Endothelial cell (in vitro differentiated cells): ENCODE data around the gene FLCN. TPM values are rescaled to one million over a fixed set of nuclear protein-coding genes. Genes with fewer than 3 reads are reported as not detected.
A peak's percentile ranks its signal among the peaks of the same experiment; 100 is the strongest.

Source experiments
- DNase-seq: peaks from one replicate; pipeline ENCODE4 v3.0.0; 2021; ENCODE audit warnings: low spot score
- H3K27ac Mint-ChIP-seq: one replicate; pipeline ENCODE4 v1.8.0; 2021; ENCODE audit warnings: mixed read lengths, inconsistent platforms; ENCODE audit not compliant: unreplicated experiment
- H3K27me3 Mint-ChIP-seq: one replicate; pipeline ENCODE4 v1.8.0; 2021; ENCODE audit warnings: mild to moderate bottlenecking, moderate library complexity, mixed read lengths, inconsistent platforms; ENCODE audit not compliant: unreplicated experiment
- H3K36me3 Mint-ChIP-seq: one replicate; pipeline ENCODE4 v1.8.0; 2021; ENCODE audit warnings: mild to moderate bottlenecking, low read depth, mixed read lengths, inconsistent platforms; ENCODE audit not compliant: unreplicated experiment
- H3K4me1 Mint-ChIP-seq: one replicate; pipeline ENCODE4 v1.8.0; 2021; ENCODE audit warnings: mild to moderate bottlenecking, mixed read lengths, inconsistent platforms; ENCODE audit not compliant: unreplicated experiment
- H3K4me3 Mint-ChIP-seq: one replicate; pipeline ENCODE4 v1.8.0; 2021; ENCODE audit warnings: mild to moderate bottlenecking, mixed read lengths, inconsistent platforms; ENCODE audit not compliant: unreplicated experiment
- H3K9me3 Mint-ChIP-seq: one replicate; pipeline ENCODE4 v1.8.0; 2021; ENCODE audit warnings: mixed read lengths, inconsistent platforms; ENCODE audit not compliant: unreplicated experiment
- CTCF ChIP-seq: fragments of 200-600 bp; sonication (generic); IDR thresholded peaks from one replicate; pipeline ENCODE4 v1.5.0; 2021; ENCODE audit warnings: antibody characterized with exemption; ENCODE audit not compliant: unreplicated experiment
- total RNA-seq: library from RNA; stranded (reverse); fragmentation: NEBNext Ultra II Directional; extraction: Animal tissue kit (Norgen Biotek cat#: 25700); gene quantifications from one replicate; pipeline ENCODE4 v1.2.1, GENCODE V29; 2021; ENCODE audit not compliant: unreplicated experiment

The FLCN gene
- total RNA-seq, 1 donor from 2014 or later, result 50.4 TPM

- Mint-ChIP-seq H3K9me3 (no peaks in the 10 kb centered on the region), H3K4me3 (peak overlapping the region; percentile 76), H3K4me1 (peaks cover 7% of the 10 kb centered on the region), H3K36me3 (peaks cover 64% of the 10 kb centered on the region), H3K27ac (peak overlapping the region; percentile 41), H3K27me3 (peaks cover 20% of the 10 kb centered on the region)
- no peak for TF ChIP-seq CTCF
- DNase-seq, result no peak
Observed at GRCh38 chr17:17168401-17168800, 68.6 kb downstream of the FLCN start.

- Mint-ChIP-seq H3K27ac (no peak overlapping the region), H3K27me3 (peaks cover 20% of the 10 kb centered on the region), H3K4me3 (no peak overlapping the region), H3K9me3 (no peaks in the 10 kb centered on the region), H3K4me1 (peaks cover 11% of the 10 kb centered on the region), H3K36me3 (peaks cover 62% of the 10 kb centered on the region)
- DNase-seq, result no peak
- TF ChIP-seq CTCF, result no peak
Observed at GRCh38 chr17:17167986-17168385, 69.0 kb downstream of the FLCN start.

- H3K4me1 Mint-ChIP-seq, result peaks cover 13% of the 10 kb centered on the region
- no peak for TF ChIP-seq CTCF
- H3K36me3 Mint-ChIP-seq, result peaks cover 62% of the 10 kb centered on the region
- no peaks in the 10 kb centered on the region for H3K9me3 Mint-ChIP-seq
- H3K4me3 Mint-ChIP-seq, result peak overlapping the region; percentile 83
- no peak for DNase-seq
- no peak overlapping the region for H3K27ac Mint-ChIP-seq
- H3K27me3 Mint-ChIP-seq, result peaks cover 20% of the 10 kb centered on the region
Observed at GRCh38 chr17:17167356-17167755, 69.6 kb downstream of the FLCN start.

- peaks cover 59% of the 10 kb centered on the region for H3K36me3 Mint-ChIP-seq
- TF ChIP-seq CTCF, result no peak
- H3K27ac Mint-ChIP-seq, result no peak overlapping the region
- no peaks in the 10 kb centered on the region for H3K9me3 Mint-ChIP-seq
- H3K4me3 Mint-ChIP-seq, result peak overlapping the region; percentile 47
- H3K4me1 Mint-ChIP-seq, result peaks cover 16% of the 10 kb centered on the region
- H3K27me3 Mint-ChIP-seq, result peaks cover 19% of the 10 kb centered on the region
- no peak for DNase-seq
Observed at GRCh38 chr17:17166446-17166845, 70.5 kb downstream of the FLCN start.

GRCh38 chr17:17165666-17166308 is 71.2 kb downstream of the FLCN start:
- H3K4me3 Mint-ChIP-seq, result no peak overlapping the region
- H3K4me1 Mint-ChIP-seq, result peaks cover 16% of the 10 kb centered on the region
- no peaks in the 10 kb centered on the region for H3K9me3 Mint-ChIP-seq
- no peak for DNase-seq
- H3K27ac Mint-ChIP-seq, result no peak overlapping the region
- no peak for TF ChIP-seq CTCF
- peaks cover 19% of the 10 kb centered on the region for H3K27me3 Mint-ChIP-seq
- peaks cover 56% of the 10 kb centered on the region for H3K36me3 Mint-ChIP-seq
